ENCODE measurements around the gene MICOS13.

MICOS13 gene

GRCh38 chr19:5672708-5673459 is 7.4 kb downstream of the MICOS13 start:
- Histone ChIP-seq H3F3A (ENCODE audit: insufficient read depth, low read length) (peaks cover 3% of the 10 kb centered on the region; the same call in 1 of the 2 replicates), H3K9me2 (replicated peaks; ENCODE audit: insufficient read depth, low read length) (no peaks in the 10 kb centered on the region), H3K4me3 (ENCODE audit: low read length) (no peak overlapping the region), H3K36me3 (replicated peaks; ENCODE audit: insufficient read depth, low read length) (peaks cover 8% of the 10 kb centered on the region; the same call in 1 of the 2 replicates), H3K27ac (ENCODE audit: low read length) (no peak overlapping the region), H2AFZ (ENCODE audit: low read length) (no peak overlapping the region), H3K79me2 (ENCODE audit: low read length) (no peaks in the 10 kb centered on the region), H3K4me2 (ENCODE audit: low read depth, low read length) (no peak overlapping the region), H3K9me3 (replicated peaks; ENCODE audit: insufficient read depth, low read length) (no peaks in the 10 kb centered on the region), H3K9ac (ENCODE audit: low read length) (no peak overlapping the region), H3K27me3 (replicated peaks; ENCODE audit: insufficient read depth, low read length) (no peaks in the 10 kb centered on the region), H3K4me1 (ENCODE audit: low read length) (no peaks in the 10 kb centered on the region), H4K20me1 (ENCODE audit: insufficient read depth, low read length) (no peaks in the 10 kb centered on the region)
- DNase-seq = no peak
- TF ChIP-seq CTCF (IDR thresholded peaks at IDR 0.05; ENCODE audit: low read length) (no peak), EZH2phosphoT487 (IDR thresholded peaks at IDR 0.05; ENCODE audit: low read length) (no peak), EZH2 (optimal IDR thresholded peaks at IDR 0.05; ENCODE audit: low read depth, low read length) (no peak)

- Histone ChIP-seq H3K9me2 (replicated peaks; ENCODE audit: insufficient read depth, low read length) (no peaks in the 10 kb centered on the region), H3K9ac (ENCODE audit: low read length) (no peak overlapping the region), H3K9me3 (replicated peaks; ENCODE audit: insufficient read depth, low read length) (no peaks in the 10 kb centered on the region), H3K4me3 (ENCODE audit: low read length) (no peak overlapping the region), H3K36me3 (replicated peaks; ENCODE audit: insufficient read depth, low read length) (peaks cover 12% of the 10 kb centered on the region; the same call in 1 of the 2 replicates), H3K27ac (ENCODE audit: low read length) (no peak overlapping the region), H4K20me1 (ENCODE audit: insufficient read depth, low read length) (no peaks in the 10 kb centered on the region), H3K27me3 (replicated peaks; ENCODE audit: insufficient read depth, low read length) (no peaks in the 10 kb centered on the region), H3K79me2 (ENCODE audit: low read length) (no peaks in the 10 kb centered on the region), H3F3A (ENCODE audit: insufficient read depth, low read length) (peaks cover 3% of the 10 kb centered on the region; the same call in 1 of the 2 replicates), H2AFZ (ENCODE audit: low read length) (no peak overlapping the region), H3K4me1 (ENCODE audit: low read length) (no peaks in the 10 kb centered on the region), H3K4me2 (ENCODE audit: low read depth, low read length) (no peak overlapping the region)
- no peak for DNase-seq
- TF ChIP-seq CTCF (IDR thresholded peaks at IDR 0.05; ENCODE audit: low read length) = no peak
- TF ChIP-seq EZH2 (optimal IDR thresholded peaks at IDR 0.05; ENCODE audit: low read depth, low read length) = no peak
- no peak for TF ChIP-seq EZH2phosphoT487 (IDR thresholded peaks at IDR 0.05; ENCODE audit: low read length)
Measured at GRCh38 chr19:5671600-5671999, 8.7 kb downstream of the MICOS13 start.

- no peak for DNase-seq
- no peaks in the 10 kb centered on the region for H3K9me3 ChIP-seq (replicated peaks; ENCODE audit: insufficient read depth, low read length)
- H3K9me2 ChIP-seq (replicated peaks; ENCODE audit: insufficient read depth, low read length) = no peaks in the 10 kb centered on the region
- H3K27ac ChIP-seq (ENCODE audit: low read length) = no peak overlapping the region
- no peak overlapping the region for H3K4me3 ChIP-seq (ENCODE audit: low read length)
- TF ChIP-seq EZH2 (optimal IDR thresholded peaks at IDR 0.05; ENCODE audit: low read depth, low read length) (no peak), CTCF (IDR thresholded peaks at IDR 0.05; ENCODE audit: low read length) (no peak), EZH2phosphoT487 (IDR thresholded peaks at IDR 0.05; ENCODE audit: low read length) (no peak)
- no peak overlapping the region for H3K4me2 ChIP-seq (ENCODE audit: low read depth, low read length)
- H3F3A ChIP-seq (ENCODE audit: insufficient read depth, low read length) = peaks cover 3% of the 10 kb centered on the region; the same call in 1 of the 2 replicates
- H4K20me1 ChIP-seq (ENCODE audit: insufficient read depth, low read length) = no peaks in the 10 kb centered on the region
- no peak overlapping the region for H3K9ac ChIP-seq (ENCODE audit: low read length)
- no peaks in the 10 kb centered on the region for H3K4me1 ChIP-seq (ENCODE audit: low read length)
- H2AFZ ChIP-seq (ENCODE audit: low read length) = no peak overlapping the region
- peaks cover 22% of the 10 kb centered on the region for H3K36me3 ChIP-seq (replicated peaks; ENCODE audit: insufficient read depth, low read length)
- H3K27me3 ChIP-seq (replicated peaks; ENCODE audit: insufficient read depth, low read length) = no peaks in the 10 kb centered on the region
- 0 out of 2 replicates have a peak, but pooled peaks cover 7% of the 10 kb centered on the region for H3K79me2 ChIP-seq (ENCODE audit: low read length)
Measured at GRCh38 chr19:5669212-5669611, 11.1 kb downstream of the MICOS13 start.
